Kidney epithelial cell (primary cell): ENCODE results near the gene DLX3. TPM values are rescaled to one million over a fixed set of nuclear protein-coding genes. Genes with fewer than 3 reads are reported as not detected.

Source experiments
- DNase-seq: peaks from one replicate; pipeline ENCODE4 v3.0.0-alpha.2; 2010; ENCODE audit warnings: low read depth
- H3K27me3 ChIP-seq: 2 replicates; pipeline ENCODE4 v1.6.0; 2011; ENCODE audit warnings: low read length; ENCODE audit not compliant: control insufficient read depth, insufficient read depth
- H3K36me3 ChIP-seq: 2 replicates; pipeline ENCODE4 v1.5.1; 2011; ENCODE audit warnings: low read length; ENCODE audit not compliant: control insufficient read depth, insufficient read depth
- H3K4me3 ChIP-seq: 2 replicates; pipeline ENCODE4 v1.5.1; 2011; ENCODE audit warnings: low read depth, mild to moderate bottlenecking, control low read depth, low read length
- CTCF ChIP-seq: IDR thresholded peaks from 2 replicates; pipeline ENCODE4 v1.5.1; 2011; ENCODE audit warnings: mild to moderate bottlenecking, moderate library complexity, low read length, control low read depth, inconsistent platforms; ENCODE audit not compliant: insufficient read depth, poor library complexity, severe bottlenecking
- total RNA-seq: library from RNA; depleted of rRNA; stranded (reverse); fragments of >200 nt; gene quantifications from 2 replicates; pipeline ENCODE4 v1.2.3, GENCODE V29; 2015

Gene DLX3
- total RNA-seq, 1 donor from 2014 or later, result 0.04 TPM

GRCh38 chr17:50026837-50027171, 31.8 kb upstream of the DLX3 start:
- TF ChIP-seq CTCF, result peak; percentile 89
- DNase-seq, result no peak

GRCh38 chr17:50026046-50026675, 31.1 kb upstream of the DLX3 start:
- Histone ChIP-seq H3K27me3 (no peaks in the 10 kb centered on the region), H3K36me3 (no peaks in the 10 kb centered on the region), H3K4me3 (no peak overlapping the region)
- TF ChIP-seq CTCF, result no peak
- DNase-seq, result no peak

More at GRCh38 chr17:50026837-50027171, 31.8 kb upstream of the DLX3 start:
- Histone ChIP-seq H3K4me3 (peak overlapping the region; percentile 41), H3K27me3 (no peaks in the 10 kb centered on the region), H3K36me3 (no peaks in the 10 kb centered on the region)

- Histone ChIP-seq H3K27me3 (no peaks in the 10 kb centered on the region), H3K36me3 (no peaks in the 10 kb centered on the region), H3K4me3 (no peak overlapping the region)
- TF ChIP-seq CTCF, result no peak
- DNase-seq, result no peak
These were observed 29.8 kb upstream of the DLX3 start for GRCh38 chr17:50024808-50025207.

GRCh38 chr17:50023520-50023919, 28.5 kb upstream of the DLX3 start:
- Histone ChIP-seq H3K4me3 (no peak overlapping the region), H3K36me3 (no peaks in the 10 kb centered on the region), H3K27me3 (no peaks in the 10 kb centered on the region)
- no peak for DNase-seq
- no peak for TF ChIP-seq CTCF

GRCh38 chr17:50022463-50023130, 27.6 kb upstream of the DLX3 start:
- no peak for DNase-seq
- H3K27me3 ChIP-seq, result no peaks in the 10 kb centered on the region
- TF ChIP-seq CTCF, result no peak
- H3K36me3 ChIP-seq, result no peaks in the 10 kb centered on the region
- H3K4me3 ChIP-seq, result no peak overlapping the region
